ENCODE data around the gene SUPT20HL1.
"Not testable (repeated sequence)": the region's sequence is repeated elsewhere in the genome, so short reads cannot be mapped to it uniquely, and the experiment has no call there.

Gene SUPT20HL1

DNA sequence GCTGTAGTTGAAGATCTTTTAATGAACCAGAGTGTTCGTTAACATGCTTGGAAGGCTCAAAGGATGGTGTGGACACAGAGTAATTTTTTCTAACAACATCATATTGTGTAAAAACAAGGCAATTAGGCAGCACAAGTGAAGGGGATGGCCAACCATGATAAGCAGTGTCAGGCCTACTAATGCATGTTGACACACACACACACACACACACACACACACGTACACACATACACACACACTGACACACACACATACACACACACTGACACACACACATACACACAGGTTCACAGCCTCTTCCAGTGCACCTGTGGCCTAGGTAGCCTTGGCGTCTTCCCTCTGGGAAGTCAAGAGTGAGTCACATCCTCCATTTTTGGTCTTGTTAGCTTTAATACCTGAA lies at the start of gene SUPT20HL1:
Gene SUPT20HL1 (plus strand): TSS at position 368 of the 400 bp plus-strand sequence. CDS start 2,122 bp downstream, outside the sequence.
- Mint-ChIP-seq H3K4me3 (no peak within 1 kb of the TSS), H3K27ac (no peak within 1 kb of the TSS), H3K4me1 (no peaks in the 10 kb centered on the region), H3K27me3 (no peaks in the 10 kb centered on the region), H3K9me3 (no peaks in the 10 kb centered on the region), H3K36me3 (no peaks in the 10 kb centered on the region)
- CTCF ChIA-PET: interaction anchor here (1.4 kb wide), 1 partner anchor 10 kb away, joined by 3 read pairs; no protein-coding TSS in a partner anchor
- no peak for DNase-seq

DNA sequence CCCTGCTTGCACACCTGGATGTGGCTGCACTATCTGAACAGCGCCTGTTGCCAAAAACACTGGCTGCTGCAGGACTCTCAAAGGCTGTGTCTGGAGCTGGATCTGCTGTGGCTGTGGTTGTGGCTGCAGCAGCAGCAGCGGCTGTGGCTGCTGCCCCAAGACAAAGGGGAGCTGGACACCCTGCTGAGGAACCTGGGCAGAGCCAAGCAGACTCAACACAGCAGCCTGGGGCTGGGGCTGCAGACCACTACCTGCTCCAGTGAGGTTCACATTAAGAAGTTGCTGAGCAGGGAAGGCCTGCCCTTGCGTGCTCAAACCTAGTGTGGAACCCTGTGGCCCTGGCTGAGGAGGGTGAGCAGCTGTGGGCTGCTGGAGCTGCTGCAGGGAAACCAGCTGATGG lies 49.5 kb upstream of the SUPT20HL1 start:
- H3K4me1 Mint-ChIP-seq, H3K4me3 Mint-ChIP-seq, H3K9me3 Mint-ChIP-seq, CTCF ChIA-PET, DNase-seq, H3K27me3 Mint-ChIP-seq, H3K36me3 Mint-ChIP-seq, H3K27ac Mint-ChIP-seq: not testable (repeated sequence)

DNA sequence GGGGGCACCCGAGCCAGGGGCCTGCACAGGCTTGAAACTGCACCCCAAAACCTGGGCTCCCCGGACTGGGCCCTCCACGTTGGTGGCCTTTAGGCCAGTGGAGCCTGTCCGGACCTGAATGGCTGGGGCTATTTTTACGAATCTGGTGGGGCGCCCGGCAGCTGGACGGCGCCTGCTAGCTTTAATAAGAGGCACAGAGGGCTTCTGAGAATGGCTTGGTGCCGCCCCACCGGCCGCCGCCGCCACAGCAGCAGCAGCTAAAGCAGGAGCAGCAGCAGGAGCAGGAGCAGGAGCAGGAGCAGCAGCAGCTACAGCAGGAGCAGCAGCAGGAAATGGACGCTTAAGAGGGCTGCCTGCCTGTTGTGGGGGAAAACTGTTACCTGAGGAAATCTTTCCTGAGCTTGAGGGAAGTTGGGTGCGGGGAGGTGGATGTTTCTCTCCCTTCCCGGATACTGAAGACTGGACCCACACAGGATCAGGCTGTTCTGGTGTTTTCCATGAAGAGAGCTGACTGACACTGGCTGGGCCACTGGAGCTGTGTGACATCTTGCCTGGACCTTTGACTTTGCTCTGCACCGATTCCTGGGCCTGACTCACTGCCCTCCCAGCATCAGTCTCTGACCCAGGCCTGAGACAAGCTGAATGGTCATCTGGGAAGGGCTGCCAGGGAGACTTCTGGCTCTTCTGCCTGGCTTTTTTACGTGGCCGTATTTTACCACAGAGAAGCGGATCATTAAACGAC lies 48.8 kb upstream of the SUPT20HL1 start:
- H3K27ac Mint-ChIP-seq: not testable (repeated sequence)

DNA sequence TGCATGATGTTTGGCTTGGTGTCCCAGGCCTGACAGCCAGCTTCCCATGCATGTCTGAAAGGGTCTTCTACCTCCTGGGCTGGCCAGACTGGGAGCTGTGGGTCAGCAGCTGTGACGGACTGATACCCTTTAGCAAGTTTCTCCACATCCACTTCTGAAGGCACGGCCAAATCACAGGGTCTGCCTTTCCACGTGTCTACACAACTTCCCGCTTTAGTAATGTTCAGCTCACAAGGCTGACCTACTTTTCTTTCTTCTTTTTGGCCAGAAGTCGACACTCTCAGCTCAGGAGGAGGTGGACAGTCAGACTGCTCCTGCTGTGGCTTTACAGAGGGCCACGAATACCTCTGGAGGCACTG lies 48.2 kb upstream of the SUPT20HL1 start:
- H3K4me1 Mint-ChIP-seq, H3K27me3 Mint-ChIP-seq: not testable (repeated sequence)

More for the DNA sequence above, 48.8 kb upstream of the SUPT20HL1 start:
- H3K36me3 Mint-ChIP-seq, DNase-seq, H3K4me1 Mint-ChIP-seq, H3K4me3 Mint-ChIP-seq, CTCF ChIA-PET, H3K9me3 Mint-ChIP-seq, H3K27me3 Mint-ChIP-seq: not testable (repeated sequence)

DNA sequence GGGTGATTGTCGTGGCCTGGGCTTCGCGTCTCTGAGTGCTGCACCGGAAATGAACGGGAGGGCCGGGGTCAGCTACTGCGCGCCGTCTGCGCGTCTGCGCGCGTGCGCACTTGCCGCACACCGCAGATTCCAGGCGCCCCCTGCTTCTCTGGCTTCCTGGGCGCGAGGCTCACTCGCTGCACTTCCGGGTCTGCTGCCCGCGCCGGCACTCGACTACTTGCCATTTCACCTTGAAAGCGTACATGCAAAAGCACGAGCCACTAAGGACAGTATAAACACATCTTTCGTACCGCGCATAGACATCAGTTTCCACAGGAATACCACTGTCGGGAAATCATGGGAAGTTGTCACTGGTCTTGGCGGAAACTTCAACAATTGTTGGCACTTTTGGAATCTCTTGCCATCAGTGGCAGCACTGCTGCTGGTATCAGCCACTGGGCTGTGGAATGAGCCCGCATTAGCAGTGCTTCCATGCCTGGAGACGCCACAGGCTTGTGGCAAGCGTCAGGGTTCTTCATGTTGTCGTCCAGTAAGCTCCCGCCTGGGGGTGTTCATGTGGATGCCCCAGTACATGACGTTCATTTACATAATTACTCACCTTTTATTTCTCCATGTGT lies 46.3 kb upstream of the SUPT20HL1 start, which contains the start of gene SUPT20HL2:
Gene SUPT20HL2 (minus strand): TSS at position 51 of the 617 bp plus-strand sequence. CDS start 754 bp downstream, outside the sequence.
- DNase-seq: no peak
- CTCF ChIA-PET: no interaction called here

More for the DNA sequence above, 48.2 kb upstream of the SUPT20HL1 start:
- H3K4me3 Mint-ChIP-seq, H3K9me3 Mint-ChIP-seq, DNase-seq, H3K27ac Mint-ChIP-seq, CTCF ChIA-PET, H3K36me3 Mint-ChIP-seq: not testable (repeated sequence)

DNA sequence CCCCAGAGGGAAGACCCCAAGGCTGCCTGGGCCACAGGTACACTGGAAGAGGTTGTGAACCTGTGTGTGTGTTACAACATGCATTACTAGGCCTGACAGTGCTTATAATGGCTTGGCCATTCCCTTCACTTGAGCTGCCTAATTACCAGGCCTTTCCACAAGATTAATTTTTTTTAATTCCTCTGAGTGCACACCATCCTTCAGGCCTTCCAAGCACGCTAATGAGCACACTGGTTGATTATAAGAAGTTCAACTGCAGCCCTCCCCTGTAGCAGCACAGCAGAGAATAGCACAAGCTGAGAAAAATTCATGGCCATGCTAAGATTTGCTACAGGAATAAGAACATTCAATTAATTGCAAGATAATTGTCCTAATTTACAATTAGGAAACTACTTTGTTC lies 44.3 kb upstream of the SUPT20HL1 start:
- Mint-ChIP-seq H3K4me3 (no peak overlapping the region), H3K27me3 (peaks cover 5% of the 10 kb centered on the region), H3K27ac (no peak overlapping the region), H3K36me3 (no peaks in the 10 kb centered on the region), H3K9me3 (no peaks in the 10 kb centered on the region), H3K4me1 (no peaks in the 10 kb centered on the region)
- CTCF ChIA-PET: no interaction called here
- DNase-seq: no peak

More for the DNA sequence above, 46.3 kb upstream of the SUPT20HL1 start, which contains the start of gene SUPT20HL2:
- H3K4me1 Mint-ChIP-seq: peaks cover 3% of the 10 kb centered on the region
- no peak within 1 kb of the TSS for H3K27ac Mint-ChIP-seq
- H3K36me3 Mint-ChIP-seq: no peaks in the 10 kb centered on the region
- no peaks in the 10 kb centered on the region for H3K9me3 Mint-ChIP-seq
- no peak within 1 kb of the TSS for H3K4me3 Mint-ChIP-seq
- peaks cover 5% of the 10 kb centered on the region for H3K27me3 Mint-ChIP-seq

DNA sequence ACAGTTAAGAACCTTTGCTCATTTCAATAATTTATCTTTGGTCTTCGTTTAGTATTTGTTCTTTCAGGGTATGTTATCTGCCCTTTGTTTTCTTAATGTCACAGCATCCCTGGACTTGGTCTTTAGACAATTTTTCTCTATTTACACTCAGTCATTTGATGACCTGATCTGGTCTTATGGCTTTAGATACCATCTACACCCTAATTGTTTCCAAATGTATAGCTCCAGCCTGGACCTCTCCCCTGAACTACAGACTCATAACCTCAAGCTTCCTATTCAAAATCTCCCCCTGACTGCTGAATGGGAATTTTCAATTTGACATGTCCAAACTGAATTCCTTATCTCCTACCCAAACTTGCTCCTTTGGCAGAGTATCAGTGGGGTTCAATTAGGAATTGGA lies 42.9 kb upstream of the SUPT20HL1 start:
- DNase-seq: no peak
- Mint-ChIP-seq H3K4me3 (no peak overlapping the region), H3K27me3 (peaks cover 5% of the 10 kb centered on the region), H3K27ac (no peak overlapping the region), H3K9me3 (no peaks in the 10 kb centered on the region), H3K4me1 (no peaks in the 10 kb centered on the region), H3K36me3 (no peaks in the 10 kb centered on the region)
- CTCF ChIA-PET: no interaction called here

DNA sequence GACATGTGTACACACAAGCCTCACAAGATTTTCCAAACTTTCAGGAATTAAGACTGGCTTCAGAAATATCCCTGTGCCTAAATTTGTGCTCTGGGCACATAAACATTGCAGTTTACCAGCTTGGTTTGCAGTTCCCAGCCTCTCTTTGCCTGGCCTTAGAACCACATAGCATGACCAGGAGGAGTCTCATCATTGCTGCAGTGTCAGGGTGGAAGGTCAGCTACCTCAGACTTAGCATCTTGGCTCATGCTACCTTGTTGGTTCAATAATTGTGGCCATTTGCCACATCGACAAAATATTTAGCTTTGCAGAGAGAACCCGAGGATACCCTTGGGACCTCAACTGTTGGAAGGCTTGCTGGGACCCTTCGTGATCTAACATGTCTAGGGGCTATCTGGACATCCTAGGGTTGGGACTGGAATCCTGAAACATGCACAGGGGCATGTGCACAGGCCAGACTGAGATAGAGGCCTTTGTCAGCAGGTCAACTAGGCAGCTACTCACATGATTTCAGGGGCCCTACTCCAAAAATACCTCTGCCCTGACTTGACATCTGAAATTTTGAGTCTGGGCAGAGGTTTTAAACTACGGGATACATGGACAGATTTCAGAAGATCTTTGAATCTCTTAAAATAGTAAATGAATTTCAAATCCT lies 38.6 kb upstream of the SUPT20HL1 start:
- Mint-ChIP-seq H3K4me3 (no peak overlapping the region), H3K27ac (no peak overlapping the region), H3K36me3 (no peaks in the 10 kb centered on the region), H3K27me3 (peaks cover 5% of the 10 kb centered on the region), H3K9me3 (no peaks in the 10 kb centered on the region), H3K4me1 (no peaks in the 10 kb centered on the region)
- CTCF ChIA-PET: no interaction called here
- no peak for DNase-seq

DNA sequence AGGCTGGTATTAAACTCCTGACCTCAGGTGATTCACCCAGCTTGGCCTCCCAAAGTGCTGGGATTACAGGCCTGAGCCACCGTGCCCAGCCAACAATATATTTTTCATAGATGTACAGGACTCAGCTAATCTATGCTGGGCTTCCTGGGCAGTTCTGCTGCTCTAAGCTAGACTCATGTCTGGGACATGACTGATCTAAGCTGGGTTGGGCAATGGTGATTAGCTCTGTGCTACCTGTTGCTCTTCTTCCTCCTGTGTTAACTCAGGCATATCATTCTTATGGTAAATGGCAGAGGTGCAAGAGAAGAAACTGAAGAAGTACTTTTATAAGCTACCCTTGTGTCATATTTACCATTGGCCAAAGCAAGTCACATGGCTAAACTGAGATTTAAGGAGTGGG lies 35.2 kb upstream of the SUPT20HL1 start:
- Mint-ChIP-seq H3K27ac (no peak overlapping the region), H3K36me3 (no peaks in the 10 kb centered on the region), H3K27me3 (no peaks in the 10 kb centered on the region), H3K4me3 (no peak overlapping the region), H3K4me1 (no peaks in the 10 kb centered on the region), H3K9me3 (no peaks in the 10 kb centered on the region)
- CTCF ChIA-PET: no interaction called here
- DNase-seq: no peak

DNA sequence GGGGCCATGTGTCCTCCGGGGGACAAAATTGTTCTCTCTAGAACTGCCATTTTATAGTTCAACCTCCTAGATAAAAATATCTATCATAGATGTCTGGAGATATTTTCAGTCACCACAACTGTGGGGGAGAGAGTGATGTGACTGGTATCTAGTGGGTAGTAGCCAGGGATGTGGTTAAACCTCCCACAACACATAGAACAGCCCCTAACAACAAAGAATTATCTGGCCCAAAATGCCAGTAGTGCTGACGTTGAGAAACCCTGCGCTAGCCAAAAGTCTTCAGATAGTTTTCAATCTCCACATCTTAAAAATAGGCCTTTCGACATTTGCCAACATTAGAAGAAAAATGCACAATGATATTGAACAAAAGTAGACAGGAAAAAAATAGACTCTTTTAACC lies 27.6 kb upstream of the SUPT20HL1 start:
- no peak for DNase-seq
- H3K36me3 Mint-ChIP-seq: no peaks in the 10 kb centered on the region
- CTCF ChIA-PET: no interaction called here

DNA sequence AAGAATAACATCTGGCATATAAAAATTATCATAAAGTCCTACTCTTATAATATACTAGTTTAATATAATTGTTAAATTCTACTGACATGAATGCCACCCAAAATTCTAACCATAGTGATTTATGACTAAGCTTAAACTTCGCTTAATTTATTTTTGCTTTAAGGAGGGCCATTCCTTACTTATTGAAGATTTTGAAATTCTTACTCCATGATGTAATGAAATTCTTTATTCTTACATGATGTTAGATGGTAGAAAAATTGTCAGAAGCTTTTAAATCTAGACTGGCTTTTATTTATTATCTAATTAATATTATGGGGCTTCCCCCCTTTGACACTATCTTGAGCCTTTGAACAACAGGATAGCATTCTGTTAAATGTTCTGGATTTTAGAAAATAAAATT lies 27.1 kb upstream of the SUPT20HL1 start:
- Mint-ChIP-seq H3K36me3 (no peaks in the 10 kb centered on the region), H3K9me3 (no peaks in the 10 kb centered on the region), H3K27me3 (peaks cover 8% of the 10 kb centered on the region), H3K4me3 (no peak overlapping the region), H3K27ac (no peak overlapping the region), H3K4me1 (no peaks in the 10 kb centered on the region)
- CTCF ChIA-PET: interaction anchor here (1.1 kb wide), 1 partner anchor 39 kb away, joined by 3 read pairs; no protein-coding TSS in a partner anchor
- DNase-seq: no peak

More for the DNA sequence above, 27.6 kb upstream of the SUPT20HL1 start:
- Mint-ChIP-seq H3K9me3 (no peaks in the 10 kb centered on the region), H3K27ac (no peak overlapping the region), H3K27me3 (peaks cover 8% of the 10 kb centered on the region), H3K4me1 (no peaks in the 10 kb centered on the region), H3K4me3 (no peak overlapping the region)

DNA sequence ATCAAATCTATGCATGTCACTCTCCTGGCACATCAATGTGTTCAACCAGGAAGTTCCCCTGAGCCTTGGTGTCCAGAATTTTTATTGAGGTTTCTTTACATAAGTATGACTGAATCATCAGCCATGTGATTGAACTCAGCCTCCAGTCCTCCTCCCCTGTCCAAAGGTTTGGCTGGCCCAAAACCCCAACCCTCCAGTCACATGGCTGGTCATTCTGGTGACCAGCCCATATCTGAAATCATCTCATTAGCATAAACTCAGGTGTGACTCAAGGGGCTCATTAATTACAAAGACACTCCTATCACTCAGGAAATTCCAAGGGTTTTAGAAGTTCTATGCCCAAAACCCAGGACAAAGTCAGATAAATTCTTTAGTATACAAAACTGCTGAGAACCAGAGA lies 26.0 kb upstream of the SUPT20HL1 start:
- H3K27ac Mint-ChIP-seq: no peak overlapping the region
- H3K27me3 Mint-ChIP-seq: peaks cover 8% of the 10 kb centered on the region
- CTCF ChIA-PET: interaction anchor here (1.1 kb wide), 1 partner anchor 40 kb away, joined by 3 read pairs; no protein-coding TSS in a partner anchor
- H3K36me3 Mint-ChIP-seq: no peaks in the 10 kb centered on the region
- no peak overlapping the region for H3K4me3 Mint-ChIP-seq
- H3K4me1 Mint-ChIP-seq: no peaks in the 10 kb centered on the region
- no peak for DNase-seq
- H3K9me3 Mint-ChIP-seq: no peaks in the 10 kb centered on the region

DNA sequence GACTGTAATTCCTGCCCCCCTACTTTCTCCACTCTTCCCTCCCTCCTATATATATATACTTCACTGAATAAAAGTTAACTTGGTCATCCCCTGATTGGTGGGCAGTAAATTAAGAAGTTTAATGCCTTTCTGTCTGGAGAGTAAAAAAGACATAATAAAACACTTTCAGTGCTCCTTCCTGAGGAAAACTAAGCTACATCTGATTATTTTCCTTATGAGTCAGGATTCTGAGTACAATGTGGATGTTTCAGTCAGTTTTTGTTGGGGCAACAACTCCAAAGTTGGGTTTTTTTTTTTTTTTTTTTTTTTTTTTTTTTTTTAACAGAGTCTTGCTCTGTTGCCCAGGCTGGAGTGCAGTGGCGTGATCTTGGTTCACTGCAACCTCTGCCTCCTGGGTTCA lies 24.6 kb upstream of the SUPT20HL1 start:
- no peaks in the 10 kb centered on the region for H3K9me3 Mint-ChIP-seq
- no peak for DNase-seq
- H3K27me3 Mint-ChIP-seq: peaks cover 8% of the 10 kb centered on the region
- no peak overlapping the region for H3K27ac Mint-ChIP-seq
- H3K4me3 Mint-ChIP-seq: no peak overlapping the region
- H3K36me3 Mint-ChIP-seq: no peaks in the 10 kb centered on the region
- H3K4me1 Mint-ChIP-seq: no peaks in the 10 kb centered on the region
- CTCF ChIA-PET: no interaction called here

DNA sequence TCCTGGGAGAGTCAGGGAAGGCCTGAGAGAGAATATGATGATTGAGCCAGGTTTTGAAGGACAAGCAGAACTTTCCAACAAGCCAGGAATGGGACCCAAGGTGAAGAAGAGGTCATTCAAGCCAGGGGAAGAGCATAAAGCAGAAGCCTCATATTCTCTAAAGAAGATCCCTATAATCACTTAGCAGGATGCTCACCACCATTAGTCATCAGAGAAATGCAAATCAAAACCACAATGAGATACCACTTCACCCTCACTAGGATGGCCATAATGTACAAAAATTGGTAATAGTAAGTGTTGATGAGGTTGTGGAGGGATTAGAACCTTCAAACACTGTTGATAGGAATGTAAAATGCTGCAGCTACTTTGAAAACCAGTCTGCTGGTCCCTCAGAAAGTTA lies 20.5 kb upstream of the SUPT20HL1 start:
- no peaks in the 10 kb centered on the region for H3K9me3 Mint-ChIP-seq
- CTCF ChIA-PET: no interaction called here
- no peak overlapping the region for H3K4me3 Mint-ChIP-seq
- no peak for DNase-seq
- no peaks in the 10 kb centered on the region for H3K27me3 Mint-ChIP-seq
- no peaks in the 10 kb centered on the region for H3K36me3 Mint-ChIP-seq
- H3K4me1 Mint-ChIP-seq: peaks cover 5% of the 10 kb centered on the region
- no peak overlapping the region for H3K27ac Mint-ChIP-seq

DNA sequence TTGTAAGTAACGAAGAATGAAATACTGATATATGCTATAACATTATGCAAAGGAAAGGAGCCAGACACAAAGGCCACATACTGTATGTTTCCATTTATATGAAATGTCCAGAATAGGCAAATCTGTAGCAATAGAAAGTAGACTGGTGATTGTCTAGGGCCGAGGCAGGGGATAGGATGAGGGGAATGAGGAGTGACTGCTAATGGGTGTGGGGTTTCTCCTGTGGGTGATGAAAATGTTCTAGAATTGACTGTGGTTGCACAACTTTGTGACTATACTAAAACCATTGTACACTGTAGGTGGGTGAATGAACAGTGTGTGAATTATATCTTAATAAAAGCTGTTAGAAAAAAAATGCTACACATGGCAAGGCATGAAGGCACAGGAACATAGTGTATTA lies 19.9 kb upstream of the SUPT20HL1 start:
- Mint-ChIP-seq H3K27ac (no peak overlapping the region), H3K9me3 (no peaks in the 10 kb centered on the region), H3K4me3 (no peak overlapping the region), H3K36me3 (no peaks in the 10 kb centered on the region), H3K4me1 (peaks cover 5% of the 10 kb centered on the region), H3K27me3 (no peaks in the 10 kb centered on the region)
- CTCF ChIA-PET: no interaction called here
- DNase-seq: no peak
